Memory B cell (primary cell): ENCODE data around the gene NDN.
A peak's percentile ranks its signal among the peaks of the same experiment; 100 is the strongest.

Source experiments
- ATAC-seq: fragments of 150-1000 bp; cut with Tn5 transposase; 2 replicates; pipeline ENCODE4 v1.10.0; 2021; ENCODE audit warnings: low read depth, mild to moderate bottlenecking, moderate library complexity
- DNase-seq, 2 donors: peaks; one replicate each; pipeline ENCODE4 v3.0.0; 2022; ENCODE audit warnings: low spot score in 2 of 2
- H3K27ac Mint-ChIP-seq: one replicate; pipeline ENCODE4 v1.8.0; 2022; ENCODE audit warnings: mild to moderate bottlenecking, moderate library complexity, mixed read lengths
- H3K27me3 Mint-ChIP-seq: one replicate; pipeline ENCODE4 v1.8.0; 2022; ENCODE audit warnings: mixed read lengths
- H3K36me3 Mint-ChIP-seq: one replicate; pipeline ENCODE4 v1.8.0; 2022; ENCODE audit warnings: mild to moderate bottlenecking, mixed read lengths
- H3K4me1 Mint-ChIP-seq: one replicate; pipeline ENCODE4 v1.8.0; 2022; ENCODE audit warnings: mixed read lengths
- H3K4me3 Mint-ChIP-seq: one replicate; pipeline ENCODE4 v1.8.0; 2022; ENCODE audit warnings: mild to moderate bottlenecking, moderate library complexity, mixed read lengths
- H3K9me3 Mint-ChIP-seq: one replicate; pipeline ENCODE4 v1.8.0; 2022; ENCODE audit warnings: mixed read lengths

The NDN gene

GRCh38 chr15:23647421-23648370 is 39.4 kb downstream of the NDN start, which contains the start of gene MAGEL2:
Gene MAGEL2, minus strand, starts transcription at chr15:23647867. Its CDS starts 125 bp downstream, at chr15:23647742.
- no peaks in the 10 kb centered on the region for H3K4me1 Mint-ChIP-seq
- no peaks in the 10 kb centered on the region for H3K36me3 Mint-ChIP-seq
- ATAC-seq = no peak
- no peak within 1 kb of the TSS for H3K27ac Mint-ChIP-seq
- H3K9me3 Mint-ChIP-seq = no peaks in the 10 kb centered on the region
- no peak for DNase-seq
- peaks cover 3% of the 10 kb centered on the region for H3K27me3 Mint-ChIP-seq
- H3K4me3 Mint-ChIP-seq = no peak within 1 kb of the TSS

GRCh38 chr15:23647001-23647295 is 40.2 kb downstream of the NDN start:
- DNase-seq = no peak
- Mint-ChIP-seq H3K4me1 (peaks cover 3% of the 10 kb centered on the region), H3K36me3 (no peaks in the 10 kb centered on the region), H3K27me3 (peaks cover 3% of the 10 kb centered on the region), H3K9me3 (no peaks in the 10 kb centered on the region), H3K4me3 (no peak overlapping the region), H3K27ac (no peak overlapping the region)
- no peak for ATAC-seq

GRCh38 chr15:23646165-23647000 is 40.7 kb downstream of the NDN start:
- Mint-ChIP-seq H3K9me3 (no peaks in the 10 kb centered on the region), H3K27ac (no peak overlapping the region)

GRCh38 chr15:23645371-23646164 is 41.5 kb downstream of the NDN start:
- no peak overlapping the region for H3K4me3 Mint-ChIP-seq
- DNase-seq (no peak), ATAC-seq (no peak)
- no peaks in the 10 kb centered on the region for H3K36me3 Mint-ChIP-seq
- no peaks in the 10 kb centered on the region for H3K9me3 Mint-ChIP-seq
- H3K27ac Mint-ChIP-seq = no peak overlapping the region
- H3K27me3 Mint-ChIP-seq = peaks cover 3% of the 10 kb centered on the region
- H3K4me1 Mint-ChIP-seq = peaks cover 3% of the 10 kb centered on the region

More at GRCh38 chr15:23646165-23647000, 40.7 kb downstream of the NDN start:
- no peak overlapping the region for H3K4me3 Mint-ChIP-seq
- no peak for ATAC-seq
- no peaks in the 10 kb centered on the region for H3K36me3 Mint-ChIP-seq
- peaks cover 3% of the 10 kb centered on the region for H3K4me1 Mint-ChIP-seq
- no peak for DNase-seq
- H3K27me3 Mint-ChIP-seq = peaks cover 3% of the 10 kb centered on the region

GRCh38 chr15:23644829-23645228 is 42.3 kb downstream of the NDN start:
- no peak for ATAC-seq
- H3K27me3 Mint-ChIP-seq = peaks cover 3% of the 10 kb centered on the region
- H3K4me3 Mint-ChIP-seq = no peak overlapping the region
- no peaks in the 10 kb centered on the region for H3K9me3 Mint-ChIP-seq
- H3K36me3 Mint-ChIP-seq = no peaks in the 10 kb centered on the region
- H3K27ac Mint-ChIP-seq = no peak overlapping the region
- H3K4me1 Mint-ChIP-seq = peaks cover 3% of the 10 kb centered on the region
- no peak for DNase-seq

- Mint-ChIP-seq H3K27me3 (peaks cover 2% of the 10 kb centered on the region), H3K36me3 (no peaks in the 10 kb centered on the region), H3K4me1 (peaks cover 3% of the 10 kb centered on the region), H3K4me3 (no peak overlapping the region), H3K9me3 (no peaks in the 10 kb centered on the region), H3K27ac (no peak overlapping the region)
- DNase-seq (peak in 1 of 2 donors; percentile 22), ATAC-seq (peak; percentile 37)
Measured at GRCh38 chr15:23642413-23643044, 44.6 kb downstream of the NDN start.
